Measurements from ENCODE around the gene SEMA6B.
A peak's percentile ranks its signal among the peaks of the same experiment; 100 is the strongest.

SEMA6B gene

GRCh38 chr19:4541114-4541805 is 18.2 kb downstream of the SEMA6B start:
- no peak for DNase-seq (ENCODE audit: extremely low spot score)
- TF ChIP-seq CTCF (IDR thresholded peaks at IDR 0.05; ENCODE audit: control extremely low read depth, extremely low read depth, low read depth, missing control alignments): no peak
- ChIA-PET CTCF (interaction anchor here (1.1 to 4.8 kb wide), 3 partner anchors 17 to 95 kb away, joined by 3 to 35 read pairs (median 4); no protein-coding TSS in a partner anchor), POLR2A (interaction anchor here (0.6 kb wide), 1 partner anchor 250 kb away, joined by 4 read pairs; the partner anchor contains the start of gene FEM1A)

- no peak for TF ChIP-seq CTCF (IDR thresholded peaks at IDR 0.05; ENCODE audit: control extremely low read depth, extremely low read depth, low read depth, missing control alignments)
- CTCF ChIA-PET: interaction anchor here (1.3 to 4.8 kb wide), 3 partner anchors 15 to 95 kb away, joined by 3 to 35 read pairs (median 4); no protein-coding TSS in a partner anchor
- peak; percentile 77 for DNase-seq (ENCODE audit: extremely low spot score)
- POLR2A ChIA-PET: no interaction called here
Observed at GRCh38 chr19:4539693-4540581, 19.5 kb downstream of the SEMA6B start, which contains the start of gene LRG1. Gene LRG1, minus strand, starts transcription at chr19:4540036. Its CDS starts 23 bp downstream, at chr19:4540013.

- ChIA-PET CTCF (interaction anchor here (1.6 to 4.8 kb wide), 3 partner anchors 15 to 97 kb away, joined by 4 to 35 read pairs (median 4); no protein-coding TSS in a partner anchor), POLR2A (no interaction called here)
- no peak for DNase-seq (ENCODE audit: extremely low spot score)
- no peak for TF ChIP-seq CTCF (IDR thresholded peaks at IDR 0.05; ENCODE audit: control extremely low read depth, extremely low read depth, low read depth, missing control alignments)
Observed at GRCh38 chr19:4539169-4539692, 20.3 kb downstream of the SEMA6B start.

- TF ChIP-seq CTCF (IDR thresholded peaks at IDR 0.05; ENCODE audit: control extremely low read depth, extremely low read depth, low read depth, missing control alignments): no peak
- POLR2A ChIA-PET: no interaction called here
- no peak for DNase-seq (ENCODE audit: extremely low spot score)
- CTCF ChIA-PET: interaction anchor here (1.6 to 4.8 kb wide), 3 partner anchors 14 to 98 kb away, joined by 4 to 35 read pairs (median 4); no protein-coding TSS in a partner anchor
Observed at GRCh38 chr19:4538601-4538954, 20.9 kb downstream of the SEMA6B start.

- ChIA-PET POLR2A (no interaction called here), CTCF (interaction anchor here (1.6 to 4.8 kb wide), 3 partner anchors 13 to 98 kb away, joined by 4 to 35 read pairs (median 4); no protein-coding TSS in a partner anchor)
- no peak for DNase-seq (ENCODE audit: extremely low spot score)
- no peak for TF ChIP-seq CTCF (IDR thresholded peaks at IDR 0.05; ENCODE audit: control extremely low read depth, extremely low read depth, low read depth, missing control alignments)
Observed at GRCh38 chr19:4537953-4538600, 21.4 kb downstream of the SEMA6B start.

- CTCF ChIA-PET: interaction anchor here (4.1 kb wide), 1 partner anchor 12 kb away, joined by 64 read pairs; no protein-coding TSS in a partner anchor
- POLR2A ChIA-PET: no interaction called here
- no peak for DNase-seq (ENCODE audit: extremely low spot score)
- TF ChIP-seq CTCF (IDR thresholded peaks at IDR 0.05; ENCODE audit: control extremely low read depth, extremely low read depth, low read depth, missing control alignments): no peak
Observed at GRCh38 chr19:4536798-4537197, 22.7 kb downstream of the SEMA6B start.
